ACC112 (cell line): ENCODE measurements around the gene KCNMA1.

Experiments
- H2AFZ ChIP-seq: fragments of 200-600 bp; sonication (generic); one replicate; pipeline ENCODE4 v1.6.0; 2017; ENCODE audit warnings: antibody characterized with exemption, low read length; ENCODE audit not compliant: unreplicated experiment
- H3K27ac ChIP-seq: fragments of 200-600 bp; sonication (generic); 2 replicates; pipeline ENCODE4 v1.5.1; 2014; ENCODE audit warnings: low read depth, mild to moderate bottlenecking, antibody characterized with exemption, low read length, moderate library complexity
- H3K27me3 ChIP-seq: fragments of 200-600 bp; sonication (generic); 2 replicates; pipeline ENCODE4 v1.6.1; 2014; ENCODE audit warnings: mild to moderate bottlenecking, antibody characterized with exemption, low read length, moderate library complexity, mixed read lengths; ENCODE audit not compliant: insufficient read depth
- H3K36me3 ChIP-seq: fragments of 200-600 bp; sonication (generic); 2 replicates; pipeline ENCODE4 v1.6.1; 2016; ENCODE audit warnings: mild to moderate bottlenecking, antibody characterized with exemption, low read length, moderate library complexity, mixed read lengths; ENCODE audit not compliant: insufficient read depth
- H3K4me1 ChIP-seq: fragments of 200-600 bp; sonication (generic); one replicate; pipeline ENCODE4 v1.6.1; 2016; ENCODE audit warnings: low read length, mixed read lengths; ENCODE audit not compliant: insufficient read depth, unreplicated experiment, control insufficient read depth
- H3K4me3 ChIP-seq: fragments of 200-600 bp; sonication (generic); 2 replicates; pipeline ENCODE4 v1.5.1; 2014; ENCODE audit warnings: mild to moderate bottlenecking, low read depth, low read length
- H3K79me2 ChIP-seq: fragments of 200-600 bp; sonication (generic); one replicate; pipeline ENCODE4 v1.6.0; 2016; ENCODE audit warnings: low read length; ENCODE audit not compliant: control insufficient read depth, unreplicated experiment, insufficient read depth

The KCNMA1 gene

GRCh38 chr10:77188521-77188920 lies 449.1 kb downstream of the KCNMA1 start:
- H3K79me2 ChIP-seq, result no peaks in the 10 kb centered on the region
- H3K27ac ChIP-seq, result peak overlapping the region; percentile 20; the same call in 1 of the 2 replicates
- no peaks in the 10 kb centered on the region for H3K36me3 ChIP-seq
- no peak overlapping the region for H3K4me3 ChIP-seq
- H3K27me3 ChIP-seq, result no peaks in the 10 kb centered on the region
- peaks cover 37% of the 10 kb centered on the region for H3K4me1 ChIP-seq
- peak overlapping the region; percentile 39 for H2AFZ ChIP-seq

- Histone ChIP-seq H2AFZ (peak overlapping the region; percentile 39), H3K79me2 (no peaks in the 10 kb centered on the region), H3K27me3 (no peaks in the 10 kb centered on the region), H3K4me1 (peaks cover 39% of the 10 kb centered on the region), H3K4me3 (no peak overlapping the region), H3K36me3 (no peaks in the 10 kb centered on the region), H3K27ac (peak overlapping the region; percentile 20; the same call in 1 of the 2 replicates)
These were observed 449.6 kb downstream of the KCNMA1 start for GRCh38 chr10:77188000-77188395.

- no peaks in the 10 kb centered on the region for H3K79me2 ChIP-seq
- H3K4me3 ChIP-seq, result no peak overlapping the region
- no peaks in the 10 kb centered on the region for H3K27me3 ChIP-seq
- no peaks in the 10 kb centered on the region for H3K36me3 ChIP-seq
- peak overlapping the region; percentile 34 for H2AFZ ChIP-seq
- H3K27ac ChIP-seq, result no peak overlapping the region
- H3K4me1 ChIP-seq, result peaks cover 38% of the 10 kb centered on the region
These were observed 450.1 kb downstream of the KCNMA1 start for GRCh38 chr10:77187376-77187999.

- Histone ChIP-seq H3K4me1 (peaks cover 33% of the 10 kb centered on the region), H3K36me3 (no peaks in the 10 kb centered on the region), H2AFZ (no peak overlapping the region), H3K79me2 (no peaks in the 10 kb centered on the region), H3K27ac (no peak overlapping the region), H3K27me3 (no peaks in the 10 kb centered on the region), H3K4me3 (no peak overlapping the region)
These were observed 450.7 kb downstream of the KCNMA1 start for GRCh38 chr10:77186936-77187335.

GRCh38 chr10:77185696-77186095 lies 451.9 kb downstream of the KCNMA1 start:
- peaks cover 33% of the 10 kb centered on the region for H3K4me1 ChIP-seq
- no peak overlapping the region for H3K4me3 ChIP-seq
- no peaks in the 10 kb centered on the region for H3K27me3 ChIP-seq
- H3K79me2 ChIP-seq, result no peaks in the 10 kb centered on the region
- no peak overlapping the region for H2AFZ ChIP-seq
- H3K27ac ChIP-seq, result no peak overlapping the region
- H3K36me3 ChIP-seq, result no peaks in the 10 kb centered on the region

GRCh38 chr10:77182803-77183202 lies 454.8 kb downstream of the KCNMA1 start:
- no peak overlapping the region for H3K4me3 ChIP-seq
- no peak overlapping the region for H3K27ac ChIP-seq
- H3K4me1 ChIP-seq, result peaks cover 39% of the 10 kb centered on the region
- no peaks in the 10 kb centered on the region for H3K79me2 ChIP-seq
- H2AFZ ChIP-seq, result no peak overlapping the region
- H3K27me3 ChIP-seq, result no peaks in the 10 kb centered on the region
- no peaks in the 10 kb centered on the region for H3K36me3 ChIP-seq

- Histone ChIP-seq H2AFZ (no peak overlapping the region), H3K79me2 (no peaks in the 10 kb centered on the region), H3K4me3 (no peak overlapping the region), H3K36me3 (no peaks in the 10 kb centered on the region), H3K27me3 (no peaks in the 10 kb centered on the region), H3K27ac (no peak overlapping the region), H3K4me1 (peaks cover 31% of the 10 kb centered on the region)
These were observed 456.8 kb downstream of the KCNMA1 start for GRCh38 chr10:77180794-77181193.

- no peaks in the 10 kb centered on the region for H3K36me3 ChIP-seq
- H3K4me3 ChIP-seq, result no peak overlapping the region
- H3K4me1 ChIP-seq, result peaks cover 36% of the 10 kb centered on the region
- no peaks in the 10 kb centered on the region for H3K27me3 ChIP-seq
- no peak overlapping the region for H2AFZ ChIP-seq
- no peaks in the 10 kb centered on the region for H3K79me2 ChIP-seq
- peak overlapping the region; percentile 76 for H3K27ac ChIP-seq
These were observed 457.5 kb downstream of the KCNMA1 start for GRCh38 chr10:77180104-77180503.

- peak overlapping the region; percentile 76 for H3K27ac ChIP-seq
- H2AFZ ChIP-seq, result peak overlapping the region; percentile 46
- no peaks in the 10 kb centered on the region for H3K27me3 ChIP-seq
- H3K79me2 ChIP-seq, result no peaks in the 10 kb centered on the region
- H3K4me3 ChIP-seq, result no peak overlapping the region
- H3K4me1 ChIP-seq, result peaks cover 36% of the 10 kb centered on the region
- no peaks in the 10 kb centered on the region for H3K36me3 ChIP-seq
These were observed 458.5 kb downstream of the KCNMA1 start for GRCh38 chr10:77179015-77179695.

- Histone ChIP-seq H3K4me3 (no peak overlapping the region), H2AFZ (no peak overlapping the region), H3K4me1 (peaks cover 31% of the 10 kb centered on the region), H3K79me2 (no peaks in the 10 kb centered on the region), H3K27me3 (no peaks in the 10 kb centered on the region), H3K27ac (no peak overlapping the region), H3K36me3 (no peaks in the 10 kb centered on the region)
These were observed 460.0 kb downstream of the KCNMA1 start for GRCh38 chr10:77177589-77177988.

- Histone ChIP-seq H3K36me3 (no peaks in the 10 kb centered on the region), H3K27ac (no peak overlapping the region), H3K4me3 (no peak overlapping the region), H3K79me2 (no peaks in the 10 kb centered on the region), H3K27me3 (no peaks in the 10 kb centered on the region), H3K4me1 (peaks cover 31% of the 10 kb centered on the region), H2AFZ (no peak overlapping the region)
These were observed 460.4 kb downstream of the KCNMA1 start for GRCh38 chr10:77177161-77177560.
